GM20000 (cell line): ENCODE data around the gene MYO5B.
"Not testable (repeated sequence)": the region's sequence is repeated elsewhere in the genome, so short reads cannot be mapped to it uniquely, and the experiment has no call there.

Experiments used
- DNase-seq: peaks from one replicate; pipeline ENCODE4 v3.0.0; 2012; ENCODE audit warnings: low spot score
- TF ChIP-seq, protein P1 (sequence below): IDR thresholded peaks from 2 replicates; pipeline ENCODE4 v1.5.1; 2012; ENCODE audit warnings: mild to moderate bottlenecking, control low read depth; ENCODE audit errors: extremely low read depth, missing control alignments

Gene MYO5B

DNA sequence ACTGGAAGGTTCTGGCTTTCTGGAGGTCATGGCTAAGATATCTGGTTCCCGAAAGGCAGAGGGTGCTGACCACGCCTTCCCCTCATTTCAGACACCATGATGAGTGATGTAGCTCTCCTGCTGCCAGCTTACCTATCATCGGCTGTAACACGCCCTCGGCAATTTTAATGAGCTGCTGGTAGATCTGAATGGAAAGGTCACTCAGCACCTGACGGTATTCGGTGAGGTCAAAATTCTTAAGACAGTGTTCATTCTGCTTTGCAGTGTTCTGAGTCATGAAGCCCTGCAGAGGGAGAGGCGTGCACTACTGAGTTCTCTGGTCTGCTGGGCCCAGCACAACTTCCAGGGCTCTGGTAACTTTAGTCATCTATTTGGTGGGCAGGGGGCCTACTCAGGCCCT lies 355.9 kb downstream of the MYO5B start:
- DNase-seq, result no peak
- TF ChIP-seq, protein P1, sequence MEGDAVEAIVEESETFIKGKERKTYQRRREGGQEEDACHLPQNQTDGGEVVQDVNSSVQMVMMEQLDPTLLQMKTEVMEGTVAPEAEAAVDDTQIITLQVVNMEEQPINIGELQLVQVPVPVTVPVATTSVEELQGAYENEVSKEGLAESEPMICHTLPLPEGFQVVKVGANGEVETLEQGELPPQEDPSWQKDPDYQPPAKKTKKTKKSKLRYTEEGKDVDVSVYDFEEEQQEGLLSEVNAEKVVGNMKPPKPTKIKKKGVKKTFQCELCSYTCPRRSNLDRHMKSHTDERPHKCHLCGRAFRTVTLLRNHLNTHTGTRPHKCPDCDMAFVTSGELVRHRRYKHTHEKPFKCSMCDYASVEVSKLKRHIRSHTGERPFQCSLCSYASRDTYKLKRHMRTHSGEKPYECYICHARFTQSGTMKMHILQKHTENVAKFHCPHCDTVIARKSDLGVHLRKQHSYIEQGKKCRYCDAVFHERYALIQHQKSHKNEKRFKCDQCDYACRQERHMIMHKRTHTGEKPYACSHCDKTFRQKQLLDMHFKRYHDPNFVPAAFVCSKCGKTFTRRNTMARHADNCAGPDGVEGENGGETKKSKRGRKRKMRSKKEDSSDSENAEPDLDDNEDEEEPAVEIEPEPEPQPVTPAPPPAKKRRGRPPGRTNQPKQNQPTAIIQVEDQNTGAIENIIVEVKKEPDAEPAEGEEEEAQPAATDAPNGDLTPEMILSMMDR, result no peak

GRCh38 chr18:49838381-49838780 lies 356.6 kb downstream of the MYO5B start:
- TF ChIP-seq, protein P1, result no peak

GRCh38 chr18:49837889-49838288 lies 357.1 kb downstream of the MYO5B start:
- TF ChIP-seq, protein P1, result no peak
- DNase-seq, result no peak

More at GRCh38 chr18:49838381-49838780, 356.6 kb downstream of the MYO5B start:
- no peak for DNase-seq

DNA sequence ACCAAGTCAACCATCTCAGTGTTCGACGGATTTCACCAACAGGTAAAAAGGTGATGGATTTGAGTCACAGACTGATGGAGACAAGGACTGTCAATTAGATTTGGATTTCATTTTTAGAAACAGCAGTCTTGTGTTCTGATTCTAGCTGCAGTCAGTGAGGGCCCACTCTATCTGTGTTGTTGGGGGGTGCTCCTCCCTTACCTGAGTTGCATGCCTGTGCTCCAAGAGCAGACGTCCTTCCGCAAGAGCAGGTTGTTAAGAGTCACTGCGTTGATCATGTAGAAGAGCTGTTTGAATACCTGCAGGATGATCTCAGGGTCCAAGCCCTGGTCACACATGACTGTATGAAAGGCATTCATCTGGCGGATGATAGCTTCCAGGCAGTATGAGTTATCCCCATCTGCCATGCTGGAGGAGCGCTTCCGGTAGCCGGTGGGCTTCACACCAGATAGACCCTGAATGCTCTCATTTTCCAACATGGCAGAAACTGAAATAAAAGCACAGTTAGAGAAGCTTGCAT lies 357.6 kb downstream of the MYO5B start:
- DNase-seq, result not testable (repeated sequence)

DNA sequence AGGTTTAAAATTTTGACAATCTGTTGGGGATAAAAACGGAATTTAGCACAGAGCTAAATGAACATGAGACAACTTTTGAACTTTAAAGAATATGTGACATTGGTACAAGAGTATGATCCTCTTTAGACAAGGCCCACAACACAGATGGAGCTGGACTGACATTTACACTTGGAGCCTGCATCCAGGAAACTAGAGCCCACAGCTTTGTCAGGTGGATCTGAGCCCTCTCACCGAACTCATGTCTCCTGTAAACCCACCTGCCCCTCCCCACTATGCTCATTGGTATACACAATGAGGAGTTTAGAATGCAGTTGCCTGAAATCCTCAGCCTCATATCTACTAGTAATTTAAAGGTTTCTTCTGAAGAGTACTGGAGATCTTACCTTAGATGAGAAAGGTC lies 359.5 kb downstream of the MYO5B start:
- DNase-seq, result no peak
- TF ChIP-seq, protein P1, result no peak

- DNase-seq, result no peak
- TF ChIP-seq, protein P1, result no peak
These were observed 360.7 kb downstream of the MYO5B start for GRCh38 chr18:49834258-49834657.

GRCh38 chr18:49833814-49834213 lies 361.1 kb downstream of the MYO5B start:
- TF ChIP-seq, protein P1, result no peak
- no peak for DNase-seq

- TF ChIP-seq, protein P1, result no peak
- DNase-seq, result no peak
These were observed 362.7 kb downstream of the MYO5B start for GRCh38 chr18:49832221-49832647.
